Endothelial cell of umbilical vein (primary cell): Measurements from ENCODE around the gene UNC119B. TPM values are rescaled to one million over a fixed set of nuclear protein-coding genes. Genes with fewer than 3 reads are reported as not detected.

Source experiments
- BruUV-seq: library from RNA; stranded (reverse); fragments of 400-500 nt; replicated peaks from 2 replicates; lab custom pipeline; 2021; lab: Mats Ljungman, UMichigan
- CTCF ChIA-PET: fragments of 300-600, 350-600 bp; sonication (Branson Sonifier 250); formaldehyde crosslinking; loops from one replicate; lab custom pipeline; 2021; ENCODE audit warnings: antibody characterized with exemption, inconsistent platforms; lab: Charles Lee
- POLR2A ChIA-PET: fragments of 300-600, 350-600 bp; sonication (Branson Sonifier 250); formaldehyde crosslinking; loops from one replicate; lab custom pipeline; 2021; ENCODE audit warnings: antibody characterized with exemption, inconsistent platforms; lab: Charles Lee
- DNase-seq: peaks from one replicate; pipeline ENCODE4 v3.0.0-alpha.2; 2011; ENCODE audit warnings: low read depth, low spot score
- FAIRE-seq: peaks from 2 replicates; lab custom pipeline; 2011; peaks lifted over from hg19 to GRCh38; lab: Jason Lieb, UNC
- H2AFZ ChIP-seq: 2 replicates; pipeline ENCODE4 v1.6.0; 2012; ENCODE audit warnings: low read depth, low read length, control low read depth, inconsistent platforms
- H3K27ac ChIP-seq: 2 replicates; pipeline ENCODE4 v1.5.1; 2011; ENCODE audit warnings: low read depth, mild to moderate bottlenecking, control low read depth, low read length, moderate library complexity; ENCODE audit not compliant: insufficient read depth
- H3K27me3 ChIP-seq, 2 experiments: 2 replicates each; pipeline versions ENCODE4 v1.6.0 to v1.6.1; 2011; ENCODE audit warnings: low read length in 2 of 2, mixed read lengths in 1 of 2; ENCODE audit not compliant: control insufficient read depth in 2 of 2, insufficient read depth in 2 of 2
- H3K36me3 ChIP-seq, 2 experiments: 2 replicates in 1 of 2; 3 replicates in 1 of 2; pipeline ENCODE4 v1.5.1; 2011; ENCODE audit warnings: low read length in 2 of 2, mild to moderate bottlenecking in 1 of 2, moderate library complexity in 1 of 2; ENCODE audit not compliant: control insufficient read depth in 2 of 2, insufficient read depth in 2 of 2; ENCODE audit errors: extremely low read depth in 1 of 2
- H3K4me1 ChIP-seq: 3 replicates; pipeline ENCODE4 v1.5.1; 2011; ENCODE audit warnings: mild to moderate bottlenecking, low read length; ENCODE audit not compliant: control insufficient read depth, insufficient read depth; ENCODE audit errors: extremely low read depth
- H3K4me2 ChIP-seq: 2 replicates; pipeline ENCODE4 v1.6.1; 2011; ENCODE audit warnings: low read length, control low read depth, mixed read lengths; ENCODE audit not compliant: insufficient read depth
- H3K4me3 ChIP-seq, 3 experiments: fragments of 200-600 bp in 1 of 3; sonication (generic), shearing (Covaris generic) in 1 of 3; replicated peaks in 1 of 3; 2 replicates each; pipeline ENCODE4 v1.5.1; 2011 to 2016; ENCODE audit warnings: control low read depth in 3 of 3, low read length in 3 of 3, mild to moderate bottlenecking in 2 of 3, inconsistent platforms in 1 of 3, low read depth in 1 of 3, moderate library complexity in 1 of 3; ENCODE audit not compliant: insufficient read depth in 1 of 3
- H3K79me2 ChIP-seq: 2 replicates; pipeline ENCODE4 v1.6.0; 2012; ENCODE audit warnings: low read length, inconsistent platforms; ENCODE audit not compliant: control insufficient read depth, insufficient read depth
- H3K9ac ChIP-seq: replicated peaks from 2 replicates; pipeline ENCODE3; 2011; ENCODE audit warnings: low read length, control low read depth; ENCODE audit not compliant: insufficient read depth; ENCODE audit errors: extremely low read depth
- H3K9me1 ChIP-seq: replicated peaks from 3 replicates; pipeline ENCODE4 v1.6.0; 2011; ENCODE audit warnings: mild to moderate bottlenecking, low read length; ENCODE audit not compliant: control insufficient read depth, insufficient read depth; ENCODE audit errors: extremely low read depth
- H3K9me3 ChIP-seq: replicated peaks from 2 replicates; pipeline ENCODE4 v1.5.1; 2012; ENCODE audit warnings: low read length, inconsistent platforms; ENCODE audit not compliant: control insufficient read depth, insufficient read depth
- H4K20me1 ChIP-seq: replicated peaks from 2 replicates; pipeline ENCODE3; 2011; ENCODE audit warnings: mild to moderate bottlenecking, low read length; ENCODE audit not compliant: control insufficient read depth, insufficient read depth; ENCODE audit errors: extremely low read depth
- EZH2 ChIP-seq: IDR thresholded peaks from 2 replicates; pipeline ENCODE4 v1.6.1; 2012; ENCODE audit warnings: borderline replicate concordance, low read depth, mild to moderate bottlenecking, moderate library complexity, low read length, inconsistent platforms; ENCODE audit not compliant: severe bottlenecking
- FOS ChIP-seq: IDR thresholded peaks from 2 replicates; pipeline ENCODE4 v1.6.1; 2011; ENCODE audit warnings: mild to moderate bottlenecking, low read length, moderate library complexity, borderline replicate concordance; ENCODE audit not compliant: insufficient read depth
- GATA2 ChIP-seq: IDR thresholded peaks from 2 replicates; pipeline ENCODE4 v1.7.0; 2011; ENCODE audit warnings: low read depth, mild to moderate bottlenecking, moderate library complexity, mixed read lengths, low read length; ENCODE audit not compliant: insufficient read length, insufficient read depth
- JUN ChIP-seq: IDR thresholded peaks from 2 replicates; pipeline ENCODE4 v1.6.1; 2011; ENCODE audit warnings: borderline replicate concordance, low read depth; ENCODE audit not compliant: insufficient read length, insufficient read depth
- MAX ChIP-seq: IDR thresholded peaks from 2 replicates; pipeline ENCODE4 v1.6.1; 2011; ENCODE audit not compliant: insufficient read depth, insufficient read length
- MYC ChIP-seq: IDR thresholded peaks from one replicate; pipeline ENCODE4 v1.6.1; 2011; ENCODE audit warnings: mild to moderate bottlenecking, low read depth, low read length
- POLR2A ChIP-seq: IDR thresholded peaks from 2 replicates; pipeline ENCODE4 v1.6.1; 2012; ENCODE audit warnings: low read depth, mild to moderate bottlenecking, control low read depth, low read length
- POLR2AphosphoS5 ChIP-seq: IDR thresholded peaks from 2 replicates; pipeline ENCODE4 v1.6.1; 2012; ENCODE audit warnings: low read depth, mild to moderate bottlenecking, control low read depth, low read length, moderate library complexity; ENCODE audit not compliant: insufficient read depth
- dilution Hi-C: fragments of 300-500 bp; cut with MboI; formaldehyde crosslinking; loops from one replicate; pipeline ENCODE4 v1.15.0; 2019; ENCODE audit warnings: low sequenced_read_pairs; ENCODE audit not compliant: extremely low pct_ligation_motif_present
- intact Hi-C: fragments of 100-400 bp; cut with micrococcal nuclease; formaldehyde crosslinking; loops from one replicate; pipeline ENCODE4 v1.10.0; 2022
- polyA plus RNA-seq, 4 experiments: library from polyadenylated mRNA; depleted of rRNA in 3 of 4; stranded (reverse) in 3 of 4; unstranded in 1 of 4; fragments of >200 nt; gene quantifications; 2 replicates each; pipeline versions ENCODE4 v1.2.1 to v1.2.3, GENCODE V29; 2011 to 2012; ENCODE audit warnings: missing spikeins in 1 of 4
- total RNA-seq: library from RNA; stranded (reverse); gene quantifications from 2 replicates; pipeline ENCODE4 v1.2.3, GENCODE V29; 2021
- TF ChIP-seq, protein P1 (sequence below), 2 donors: IDR thresholded peaks; 1 replicate in 1 of 2; 2 replicates in 1 of 2; pipeline ENCODE4 v1.5.1; 2011; ENCODE audit warnings: low read length in 2 of 2, mild to moderate bottlenecking in 2 of 2, moderate library complexity in 2 of 2, control low read depth in 1 of 2, inconsistent platforms in 1 of 2, low read depth in 1 of 2; ENCODE audit not compliant: insufficient read depth in 1 of 2; ENCODE audit errors: extremely low read depth in 1 of 2

The UNC119B gene
- total and polyA plus RNA-seq, 2 donors (not counting 3 experiments of a cell fraction or from before 2014, with no cell fraction given): 23.1 to 33.7 TPM

GRCh38 chr12:120684523-120684932, 25.7 kb upstream of the UNC119B start:
- H3K9ac ChIP-seq: no peak overlapping the region
- H2AFZ ChIP-seq: no peak overlapping the region
- ChIA-PET CTCF (no interaction called here), POLR2A (no interaction called here)
- H3K27me3 ChIP-seq: no peaks in the 10 kb centered on the region
- no peak overlapping the region for H3K4me3 ChIP-seq
- no peaks in the 10 kb centered on the region for H3K9me1 ChIP-seq
- dilution Hi-C loops (no loop called here), intact Hi-C loops (no loop called here)
- no peak overlapping the region for H3K4me2 ChIP-seq
- peaks cover 25% of the 10 kb centered on the region for H3K79me2 ChIP-seq
- H3K27ac ChIP-seq: no peak overlapping the region
- no peaks in the 10 kb centered on the region for H3K9me3 ChIP-seq
- DNase-seq: no peak
- BruUV-seq: no TSS peak
- H3K36me3 ChIP-seq: no peaks in the 10 kb centered on the region
- no peak for FAIRE-seq
- peaks cover 32% of the 10 kb centered on the region for H3K4me1 ChIP-seq
- no peaks in the 10 kb centered on the region for H4K20me1 ChIP-seq
- TF ChIP-seq MYC (no peak), MAX (no peak), EZH2 (no peak), POLR2A (no peak), GATA2 (no peak), FOS (no peak), POLR2AphosphoS5 (no peak), JUN (no peak)
- TF ChIP-seq, protein P1, sequence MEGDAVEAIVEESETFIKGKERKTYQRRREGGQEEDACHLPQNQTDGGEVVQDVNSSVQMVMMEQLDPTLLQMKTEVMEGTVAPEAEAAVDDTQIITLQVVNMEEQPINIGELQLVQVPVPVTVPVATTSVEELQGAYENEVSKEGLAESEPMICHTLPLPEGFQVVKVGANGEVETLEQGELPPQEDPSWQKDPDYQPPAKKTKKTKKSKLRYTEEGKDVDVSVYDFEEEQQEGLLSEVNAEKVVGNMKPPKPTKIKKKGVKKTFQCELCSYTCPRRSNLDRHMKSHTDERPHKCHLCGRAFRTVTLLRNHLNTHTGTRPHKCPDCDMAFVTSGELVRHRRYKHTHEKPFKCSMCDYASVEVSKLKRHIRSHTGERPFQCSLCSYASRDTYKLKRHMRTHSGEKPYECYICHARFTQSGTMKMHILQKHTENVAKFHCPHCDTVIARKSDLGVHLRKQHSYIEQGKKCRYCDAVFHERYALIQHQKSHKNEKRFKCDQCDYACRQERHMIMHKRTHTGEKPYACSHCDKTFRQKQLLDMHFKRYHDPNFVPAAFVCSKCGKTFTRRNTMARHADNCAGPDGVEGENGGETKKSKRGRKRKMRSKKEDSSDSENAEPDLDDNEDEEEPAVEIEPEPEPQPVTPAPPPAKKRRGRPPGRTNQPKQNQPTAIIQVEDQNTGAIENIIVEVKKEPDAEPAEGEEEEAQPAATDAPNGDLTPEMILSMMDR (IDR thresholded peaks at IDR 0.05; ENCODE audit: extremely low read depth in 1 of 2, insufficient read depth in 1 of 2, low read depth in 1 of 2, low read length in 2 of 2): no peak
